Chondrocyte (in vitro differentiated cells): ENCODE data around the gene MEGF6. TPM values are rescaled to one million over a fixed set of nuclear protein-coding genes. Genes with fewer than 3 reads are reported as not detected.

Experiments
- DNase-seq: peaks from one replicate; pipeline ENCODE4 v3.0.0; 2021; ENCODE audit warnings: mixed read lengths, low spot score
- H3K27ac Mint-ChIP-seq: one replicate; pipeline ENCODE4 v1.8.0; 2021; ENCODE audit warnings: mild to moderate bottlenecking, moderate library complexity, mixed read lengths; ENCODE audit not compliant: unreplicated experiment
- H3K27me3 Mint-ChIP-seq: 2 replicates; pipeline ENCODE4 v1.8.0; 2021; ENCODE audit warnings: low read depth, mixed read lengths
- H3K36me3 Mint-ChIP-seq: 2 replicates; pipeline ENCODE4 v1.8.0; 2021; ENCODE audit warnings: low read depth, mixed read lengths
- H3K4me1 Mint-ChIP-seq: 2 replicates; pipeline ENCODE4 v1.8.0; 2021; ENCODE audit warnings: low read depth, mild to moderate bottlenecking, mixed read lengths
- H3K4me3 Mint-ChIP-seq: one replicate; pipeline ENCODE4 v1.8.0; 2021; ENCODE audit warnings: mild to moderate bottlenecking, moderate library complexity, mixed read lengths; ENCODE audit not compliant: unreplicated experiment
- H3K9me3 Mint-ChIP-seq: 2 replicates; pipeline ENCODE4 v1.8.0; 2021; ENCODE audit warnings: low read depth, mixed read lengths
- total RNA-seq: library from RNA; stranded (reverse); gene quantifications from 3 replicates; pipeline ENCODE4 v1.2.1, GENCODE V29; 2021
- TF ChIP-seq, protein P1 (sequence below): fragments of 200-600 bp; sonication (generic); IDR thresholded peaks from 2 replicates; pipeline ENCODE4 v1.5.0; 2021; ENCODE audit warnings: antibody characterized with exemption, mild to moderate bottlenecking, moderate library complexity

Gene MEGF6
- total RNA-seq, 1 donor from 2014 or later: 328 TPM

GRCh38 chr1:3477241-3477995 lies 133.9 kb downstream of the MEGF6 start:
- H3K27me3 Mint-ChIP-seq: no peaks in the 10 kb centered on the region
- no peaks in the 10 kb centered on the region for H3K36me3 Mint-ChIP-seq
- no peak overlapping the region for H3K4me3 Mint-ChIP-seq
- H3K27ac Mint-ChIP-seq: peak overlapping the region; percentile 8
- H3K4me1 Mint-ChIP-seq: peaks cover 13% of the 10 kb centered on the region
- DNase-seq: no peak
- TF ChIP-seq, protein P1, sequence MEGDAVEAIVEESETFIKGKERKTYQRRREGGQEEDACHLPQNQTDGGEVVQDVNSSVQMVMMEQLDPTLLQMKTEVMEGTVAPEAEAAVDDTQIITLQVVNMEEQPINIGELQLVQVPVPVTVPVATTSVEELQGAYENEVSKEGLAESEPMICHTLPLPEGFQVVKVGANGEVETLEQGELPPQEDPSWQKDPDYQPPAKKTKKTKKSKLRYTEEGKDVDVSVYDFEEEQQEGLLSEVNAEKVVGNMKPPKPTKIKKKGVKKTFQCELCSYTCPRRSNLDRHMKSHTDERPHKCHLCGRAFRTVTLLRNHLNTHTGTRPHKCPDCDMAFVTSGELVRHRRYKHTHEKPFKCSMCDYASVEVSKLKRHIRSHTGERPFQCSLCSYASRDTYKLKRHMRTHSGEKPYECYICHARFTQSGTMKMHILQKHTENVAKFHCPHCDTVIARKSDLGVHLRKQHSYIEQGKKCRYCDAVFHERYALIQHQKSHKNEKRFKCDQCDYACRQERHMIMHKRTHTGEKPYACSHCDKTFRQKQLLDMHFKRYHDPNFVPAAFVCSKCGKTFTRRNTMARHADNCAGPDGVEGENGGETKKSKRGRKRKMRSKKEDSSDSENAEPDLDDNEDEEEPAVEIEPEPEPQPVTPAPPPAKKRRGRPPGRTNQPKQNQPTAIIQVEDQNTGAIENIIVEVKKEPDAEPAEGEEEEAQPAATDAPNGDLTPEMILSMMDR: no peak
- no peaks in the 10 kb centered on the region for H3K9me3 Mint-ChIP-seq

- DNase-seq: no peak
- Mint-ChIP-seq H3K4me3 (no peak overlapping the region), H3K27ac (no peak overlapping the region), H3K4me1 (peaks cover 19% of the 10 kb centered on the region), H3K27me3 (no peaks in the 10 kb centered on the region), H3K36me3 (no peaks in the 10 kb centered on the region), H3K9me3 (no peaks in the 10 kb centered on the region)
- TF ChIP-seq, protein P1: no peak
These were observed 134.6 kb downstream of the MEGF6 start for GRCh38 chr1:3476666-3477065.

- H3K27me3 Mint-ChIP-seq: no peaks in the 10 kb centered on the region
These were observed 135.3 kb downstream of the MEGF6 start for GRCh38 chr1:3475839-3476573.

DNA sequence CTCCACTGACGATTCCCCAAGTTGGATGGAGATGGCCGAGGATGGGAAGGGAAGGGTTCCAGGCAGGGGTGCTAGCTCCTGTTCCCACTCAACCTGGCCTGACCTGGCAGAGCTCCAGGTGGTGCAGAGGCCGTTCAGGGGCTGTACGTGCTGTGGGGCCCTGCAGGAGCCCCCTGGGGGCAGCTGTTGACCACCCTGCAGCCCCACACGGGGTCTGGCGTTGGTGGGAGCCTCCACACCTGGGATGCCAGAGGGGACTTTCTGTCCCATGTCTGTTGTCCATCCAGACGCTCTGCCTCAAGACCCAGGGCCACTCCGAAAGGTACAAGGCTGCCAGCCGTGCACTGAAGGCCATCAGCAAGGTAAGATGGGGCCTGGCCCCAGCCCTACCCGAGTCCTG lies 136.9 kb downstream of the MEGF6 start:
- H3K27ac Mint-ChIP-seq: no peak overlapping the region
- no peaks in the 10 kb centered on the region for H3K27me3 Mint-ChIP-seq
- TF ChIP-seq, protein P1: no peak
- no peak for DNase-seq
- no peak overlapping the region for H3K4me3 Mint-ChIP-seq
- no peaks in the 10 kb centered on the region for H3K36me3 Mint-ChIP-seq
- peaks cover 35% of the 10 kb centered on the region for H3K4me1 Mint-ChIP-seq
- H3K9me3 Mint-ChIP-seq: no peaks in the 10 kb centered on the region

More at GRCh38 chr1:3475839-3476573, 135.3 kb downstream of the MEGF6 start:
- no peak overlapping the region for H3K4me3 Mint-ChIP-seq
- no peaks in the 10 kb centered on the region for H3K9me3 Mint-ChIP-seq
- no peak for DNase-seq
- no peaks in the 10 kb centered on the region for H3K36me3 Mint-ChIP-seq
- no peak overlapping the region for H3K27ac Mint-ChIP-seq
- H3K4me1 Mint-ChIP-seq: peaks cover 25% of the 10 kb centered on the region
- TF ChIP-seq, protein P1: no peak

GRCh38 chr1:3474016-3474415 lies 137.3 kb downstream of the MEGF6 start:
- Mint-ChIP-seq H3K4me3 (no peak overlapping the region), H3K36me3 (no peaks in the 10 kb centered on the region), H3K4me1 (peaks cover 35% of the 10 kb centered on the region), H3K27me3 (no peaks in the 10 kb centered on the region), H3K9me3 (no peaks in the 10 kb centered on the region), H3K27ac (no peak overlapping the region)
- TF ChIP-seq, protein P1: no peak
- DNase-seq: no peak
